ENCODE measurements around the gene PSG5. TPM values are rescaled to one million over a fixed set of nuclear protein-coding genes. Genes with fewer than 3 reads are reported as not detected.
"Not testable (repeated sequence)": the region's sequence is repeated elsewhere in the genome, so short reads cannot be mapped to it uniquely, and the experiment has no call there.

Gene PSG5
- total RNA-seq (ENCODE audit: low replicate concordance): not detected in 2 replicates

GRCh38 chr19:43186311-43186935 is at the start of gene PSG5:
Gene PSG5 (minus strand): TSS chr19:43186536. CDS start chr19:43186405, 131 bp downstream.
- H2AFZ ChIP-seq (replicated peaks); H3K9ac ChIP-seq; H3K4me3 Mint-ChIP-seq; H3K27ac Mint-ChIP-seq; H3K4me2 ChIP-seq; H3F3A ChIP-seq (ENCODE audit: low read depth); H3K4me1 ChIP-seq; H3K27me3 Mint-ChIP-seq (ENCODE audit: insufficient read depth, low read depth); H3K4me1 Mint-ChIP-seq; H3K36me3 ChIP-seq; H3K79me2 ChIP-seq (ENCODE audit: low read depth); H3K4me3 ChIP-seq; H3K9me3 ChIP-seq (ENCODE audit: low read depth); H3K27me3 ChIP-seq; H3K36me3 Mint-ChIP-seq; H3K27ac ChIP-seq; H4K20me1 ChIP-seq (ENCODE audit: low read depth); DNase-seq (ENCODE audit: low spot score): not testable (repeated sequence)
- peaks cover 19% of the 10 kb centered on the region for H3K9me3 Mint-ChIP-seq

GRCh38 chr19:43235686-43236085 is 49.4 kb upstream of the PSG5 start:
- not testable (repeated sequence) for H3K4me1 Mint-ChIP-seq; H3K9ac ChIP-seq; H3K36me3 ChIP-seq; H3K4me3 Mint-ChIP-seq; H3K9me3 ChIP-seq (ENCODE audit: low read depth); H3K9me3 Mint-ChIP-seq; H3K27ac Mint-ChIP-seq; H2AFZ ChIP-seq (replicated peaks); H3K36me3 Mint-ChIP-seq; H4K20me1 ChIP-seq (ENCODE audit: low read depth); H3K27me3 ChIP-seq; H3K79me2 ChIP-seq (ENCODE audit: low read depth); H3K27ac ChIP-seq; DNase-seq (ENCODE audit: low spot score); H3K27me3 Mint-ChIP-seq (ENCODE audit: insufficient read depth, low read depth); H3K4me2 ChIP-seq; H3K4me1 ChIP-seq; H3K4me3 ChIP-seq; H3F3A ChIP-seq (ENCODE audit: low read depth)

- Histone ChIP-seq H3K9ac (no peak overlapping the region), H4K20me1 (ENCODE audit: low read depth) (no peaks in the 10 kb centered on the region), H3K27me3 (no peaks in the 10 kb centered on the region), H3K4me1 (no peaks in the 10 kb centered on the region), H3K4me2 (no peak overlapping the region), H3K36me3 (no peaks in the 10 kb centered on the region), H3K9me3 (ENCODE audit: low read depth) (no peaks in the 10 kb centered on the region), H3K4me3 (no peak overlapping the region), H2AFZ (replicated peaks) (no peak overlapping the region), H3K27ac (no peak overlapping the region), H3F3A (ENCODE audit: low read depth) (no peaks in the 10 kb centered on the region), H3K79me2 (ENCODE audit: low read depth) (no peaks in the 10 kb centered on the region)
- TF ChIP-seq EZH2phosphoT487 (IDR thresholded peaks at IDR 0.05): no peak
- TF ChIP-seq CTCF (IDR thresholded peaks at IDR 0.05): no peak
- TF ChIP-seq EZH2 (IDR thresholded peaks at IDR 0.05): no peak
- Mint-ChIP-seq H3K4me1 (no peaks in the 10 kb centered on the region), H3K9me3 (peaks cover 11% of the 10 kb centered on the region), H3K4me3 (no peak overlapping the region), H3K36me3 (no peaks in the 10 kb centered on the region), H3K27me3 (ENCODE audit: insufficient read depth, low read depth) (no peaks in the 10 kb centered on the region), H3K27ac (no peak overlapping the region)
- no peak for DNase-seq (ENCODE audit: low spot score)
These were observed 43.0 kb upstream of the PSG5 start for GRCh38 chr19:43229315-43229714.

- not testable (repeated sequence) for H4K20me1 ChIP-seq (ENCODE audit: low read depth); H3F3A ChIP-seq (ENCODE audit: low read depth); H3K4me2 ChIP-seq; H3K27me3 Mint-ChIP-seq (ENCODE audit: insufficient read depth, low read depth); H3K27me3 ChIP-seq; H3K4me1 ChIP-seq; H3K9ac ChIP-seq; H2AFZ ChIP-seq (replicated peaks); H3K79me2 ChIP-seq (ENCODE audit: low read depth); H3K4me3 Mint-ChIP-seq; DNase-seq (ENCODE audit: low spot score); H3K27ac ChIP-seq; H3K36me3 ChIP-seq; H3K9me3 ChIP-seq (ENCODE audit: low read depth); H3K36me3 Mint-ChIP-seq; H3K4me3 ChIP-seq; H3K27ac Mint-ChIP-seq; H3K4me1 Mint-ChIP-seq
- peaks cover 11% of the 10 kb centered on the region for H3K9me3 Mint-ChIP-seq
These were observed 42.4 kb upstream of the PSG5 start for GRCh38 chr19:43228730-43229129.

GRCh38 chr19:43226986-43227385 is 40.6 kb upstream of the PSG5 start:
- not testable (repeated sequence) for H3K27ac ChIP-seq; H3K9ac ChIP-seq; H3K4me3 ChIP-seq; H3K27me3 Mint-ChIP-seq (ENCODE audit: insufficient read depth, low read depth); DNase-seq (ENCODE audit: low spot score); H4K20me1 ChIP-seq (ENCODE audit: low read depth); H3K4me1 Mint-ChIP-seq; H3K27me3 ChIP-seq; H3K36me3 Mint-ChIP-seq; H3K36me3 ChIP-seq; H3K79me2 ChIP-seq (ENCODE audit: low read depth); H3K27ac Mint-ChIP-seq; H3K4me3 Mint-ChIP-seq; H3K4me2 ChIP-seq; H3K4me1 ChIP-seq; H2AFZ ChIP-seq (replicated peaks); H3F3A ChIP-seq (ENCODE audit: low read depth); H3K9me3 ChIP-seq (ENCODE audit: low read depth)
- peaks cover 11% of the 10 kb centered on the region for H3K9me3 Mint-ChIP-seq

All from neural progenitor cell (in vitro differentiated cells).